ENCODE measurements around the gene TBC1D20. TPM values are rescaled to one million over a fixed set of nuclear protein-coding genes. Genes with fewer than 3 reads are reported as not detected.

Gene TBC1D20
- total and polyA plus RNA-seq, 2 of the 4 experiments (the other 2 are of a cell fraction): 39.1 to 42.8 TPM

GRCh38 chr20:443223-443775, 19.0 kb downstream of the TBC1D20 start:
- H3K4me1 ChIP-seq (ENCODE audit: control insufficient read depth, insufficient read depth, low read length): peaks cover 5% of the 10 kb centered on the region
- H3K4ac ChIP-seq (ENCODE audit: low read depth, low read length): no peak overlapping the region
- no peak overlapping the region for H3K27ac ChIP-seq (ENCODE audit: insufficient read depth, low read length)
- H2AFZ ChIP-seq (replicated peaks; ENCODE audit: low read length, poor library complexity): no peak overlapping the region
- H3K18ac ChIP-seq (ENCODE audit: low read depth, low read length): no peak overlapping the region
- no peak overlapping the region for H4K8ac ChIP-seq (ENCODE audit: low read depth in 2 of 2, low read length in 2 of 2)
- ChIA-PET POLR2A (ENCODE audit: unreplicated experiment) (no interaction called here), CTCF (interaction anchor here (0.9 kb wide), 1 partner anchor 81 kb away, joined by 4 read pairs; no protein-coding TSS in a partner anchor)
- no peak overlapping the region for H3K4me3 ChIP-seq (ENCODE audit: insufficient read depth, low read depth, low read length)
- H3K79me1 ChIP-seq (ENCODE audit: low read depth in 1 of 2, low read length in 2 of 2): peaks cover 29 to 66% of the 10 kb centered on the region in 2 experiments
- dilution Hi-C loops (cut with HindIII; ENCODE audit: low sequenced_read_pairs, unreplicated experiment): no loop called here
- intact Hi-C loops (cut with micrococcal nuclease): no loop called here
- H2BK120ac ChIP-seq (ENCODE audit: low read depth, low read length): no peak overlapping the region
- no TSS peak for BruUV-seq (replicated peaks)
- H3K23ac ChIP-seq (ENCODE audit: low read depth, low read length): no peak overlapping the region
- DNase-seq (no peak), ATAC-seq (ENCODE audit: low read depth) (no peak)
- no peak overlapping the region for H2AK5ac ChIP-seq (ENCODE audit: low read depth, low read length)
- no peak overlapping the region for H3K56ac ChIP-seq (ENCODE audit: extremely low read depth, insufficient read depth, low read length)
- H3K9ac ChIP-seq (ENCODE audit: low read depth, low read length): no peak overlapping the region
- TF ChIP-seq RAD21 (IDR thresholded peaks at IDR 0.05; ENCODE audit: low read length) (no peak), MXI1 (IDR thresholded peaks at IDR 0.05; ENCODE audit: borderline replicate concordance, low read depth, low read length) (no peak), RFX5 (IDR thresholded peaks at IDR 0.05; ENCODE audit: low read depth, low read length) (no peak), CEBPB (IDR thresholded peaks at IDR 0.05; ENCODE audit: low read depth, low read length) (no peak), SMC3 (IDR thresholded peaks at IDR 0.05; ENCODE audit: low read depth, low read length) (no peak), MAZ (IDR thresholded peaks at IDR 0.05; ENCODE audit: borderline replicate concordance, low read depth, low read length) (no peak), BHLHE40 (IDR thresholded peaks at IDR 0.05; ENCODE audit: low read depth, low read length) (no peak), RCOR1 (IDR thresholded peaks at IDR 0.05; ENCODE audit: insufficient replicate concordance, low read length) (no peak), POLR2A (IDR thresholded peaks at IDR 0.05; ENCODE audit: low read depth, low read length) (no peak), FOS (IDR thresholded peaks at IDR 0.05; ENCODE audit: low read depth, low read length) (no peak), NFE2L2 (IDR thresholded peaks at IDR 0.05; ENCODE audit: low read depth, low read length) (no peak), CHD1 (IDR thresholded peaks at IDR 0.05; ENCODE audit: low read depth, low read length) (no peak), MAFK (IDR thresholded peaks at IDR 0.05; ENCODE audit: low read depth, low read length) (no peak), USF2 (IDR thresholded peaks at IDR 0.05; ENCODE audit: low read depth, low read length) (no peak)
- TF ChIP-seq, protein P1, sequence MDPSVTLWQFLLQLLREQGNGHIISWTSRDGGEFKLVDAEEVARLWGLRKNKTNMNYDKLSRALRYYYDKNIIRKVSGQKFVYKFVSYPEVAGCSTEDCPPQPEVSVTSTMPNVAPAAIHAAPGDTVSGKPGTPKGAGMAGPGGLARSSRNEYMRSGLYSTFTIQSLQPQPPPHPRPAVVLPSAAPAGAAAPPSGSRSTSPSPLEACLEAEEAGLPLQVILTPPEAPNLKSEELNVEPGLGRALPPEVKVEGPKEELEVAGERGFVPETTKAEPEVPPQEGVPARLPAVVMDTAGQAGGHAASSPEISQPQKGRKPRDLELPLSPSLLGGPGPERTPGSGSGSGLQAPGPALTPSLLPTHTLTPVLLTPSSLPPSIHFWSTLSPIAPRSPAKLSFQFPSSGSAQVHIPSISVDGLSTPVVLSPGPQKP (IDR thresholded peaks at IDR 0.05; ENCODE audit: borderline replicate concordance, low read depth, low read length): no peak
- TF ChIP-seq, protein P2, sequence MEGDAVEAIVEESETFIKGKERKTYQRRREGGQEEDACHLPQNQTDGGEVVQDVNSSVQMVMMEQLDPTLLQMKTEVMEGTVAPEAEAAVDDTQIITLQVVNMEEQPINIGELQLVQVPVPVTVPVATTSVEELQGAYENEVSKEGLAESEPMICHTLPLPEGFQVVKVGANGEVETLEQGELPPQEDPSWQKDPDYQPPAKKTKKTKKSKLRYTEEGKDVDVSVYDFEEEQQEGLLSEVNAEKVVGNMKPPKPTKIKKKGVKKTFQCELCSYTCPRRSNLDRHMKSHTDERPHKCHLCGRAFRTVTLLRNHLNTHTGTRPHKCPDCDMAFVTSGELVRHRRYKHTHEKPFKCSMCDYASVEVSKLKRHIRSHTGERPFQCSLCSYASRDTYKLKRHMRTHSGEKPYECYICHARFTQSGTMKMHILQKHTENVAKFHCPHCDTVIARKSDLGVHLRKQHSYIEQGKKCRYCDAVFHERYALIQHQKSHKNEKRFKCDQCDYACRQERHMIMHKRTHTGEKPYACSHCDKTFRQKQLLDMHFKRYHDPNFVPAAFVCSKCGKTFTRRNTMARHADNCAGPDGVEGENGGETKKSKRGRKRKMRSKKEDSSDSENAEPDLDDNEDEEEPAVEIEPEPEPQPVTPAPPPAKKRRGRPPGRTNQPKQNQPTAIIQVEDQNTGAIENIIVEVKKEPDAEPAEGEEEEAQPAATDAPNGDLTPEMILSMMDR (conservative IDR thresholded peaks at IDR 0.05; ENCODE audit: low read depth, low read length): no peak
- no peak overlapping the region for H2BK5ac ChIP-seq (ENCODE audit: low read depth, low read length, poor library complexity, severe bottlenecking)
- H4K5ac ChIP-seq (ENCODE audit: low read depth, low read length): no peak overlapping the region
- peaks cover 58% of the 10 kb centered on the region for H3K36me3 ChIP-seq (ENCODE audit: control insufficient read depth, insufficient read depth, low read length)
- H3K14ac ChIP-seq (replicated peaks; ENCODE audit: low read depth, low read length): no peak overlapping the region
- H4K91ac ChIP-seq (ENCODE audit: insufficient read depth, low read depth, low read length): no peak overlapping the region
- no CpG with 5 or more reads among the region's 4 CpGs for WGBS, 2 experiments (ENCODE audit: extremely low coverage in 2 of 2, insufficient read length in 1 of 2)
- H3K27me3 ChIP-seq (ENCODE audit: control insufficient read depth, insufficient read depth, low read length): no peaks in the 10 kb centered on the region
- H4K20me1 ChIP-seq (ENCODE audit: insufficient read depth, low read length): peaks cover 38% of the 10 kb centered on the region
- H3K9me3 ChIP-seq (ENCODE audit: control insufficient read depth, insufficient read depth, low read length): no peaks in the 10 kb centered on the region
- no peak overlapping the region for H2BK20ac ChIP-seq (ENCODE audit: low read depth, low read length)
- H3K9me1 ChIP-seq (ENCODE audit: insufficient read depth, low read length): peaks cover 23% of the 10 kb centered on the region
- in situ Hi-C loops (cut with MboI; ENCODE audit: low sequenced_read_pairs): no loop called here
- no peak overlapping the region for H3K4me2 ChIP-seq (ENCODE audit: low read depth, low read length)
- H2AK9ac ChIP-seq (replicated peaks; ENCODE audit: low read depth, low read length, poor library complexity): no peak overlapping the region
- no peak overlapping the region for H2BK15ac ChIP-seq (ENCODE audit: low read depth, low read length)

Data from IMR-90 (cell line).